K562 treated with DMSO at 1 percent for 48 hours (cell line): ENCODE data around the gene ROGDI. TPM values are rescaled to one million over a fixed set of nuclear protein-coding genes. Genes with fewer than 3 reads are reported as not detected.

Source experiments
- total RNA-seq: library from RNA; unstranded; fragments of 300-600 nt; gene quantifications from 2 replicates; pipeline ENCODE4 v1.2.3, GENCODE V29; 2022; ENCODE audit warnings: low replicate concordance; ENCODE audit errors: extremely low read depth

Gene ROGDI
- not detected in 2 replicates for total RNA-seq

GRCh38 chr16:4801962-4802658 lies at the start of gene ROGDI:
ROGDI (minus strand) TSS chr16:4802633; CDS start chr16:4802571, 62 bp downstream.

GRCh38 chr16:4846901-4847773 lies 44.7 kb upstream of the ROGDI start, which contains the start of the genes GLYR1 and UBN1:
GLYR1 (minus strand) TSS chr16:4847288; CDS start chr16:4847265, 23 bp downstream.
UBN1 (plus strand) TSS chr16:4847481; CDS start chr16:4852918, 5,437 bp downstream.

GRCh38 chr16:4795181-4795827 lies 7.1 kb downstream of the ROGDI start, which contains the start of gene SMIM22:
SMIM22 (plus strand) TSS chr16:4795369; CDS start chr16:4795735, 366 bp downstream.

GRCh38 chr16:4787627-4788482 lies 14.6 kb downstream of the ROGDI start, which contains the start of gene SEPTIN12:
SEPTIN12 (minus strand) TSS chr16:4788345; CDS start chr16:4787645, 700 bp downstream.

GRCh38 chr16:4766875-4767628 lies 35.4 kb downstream of the ROGDI start, which contains the start of gene ZNF500:
ZNF500 (minus strand) TSS chr16:4767162; CDS start chr16:4765978, 1,184 bp downstream.

Other genes starting within 250 kb of the ROGDI start
- gene C16orf96, start 246.3 kb downstream of the ROGDI start, total RNA-seq = not detected in 2 replicates
- gene UBALD1, start 187.7 kb downstream of the ROGDI start, total RNA-seq = not detected in 2 replicates
- gene MGRN1, start 177.8 kb downstream of the ROGDI start, total RNA-seq = not detected in 2 replicates
- gene NUDT16L1, start 109.1 kb downstream of the ROGDI start, total RNA-seq = not detected in 2 replicates
- not detected in 2 replicates for gene ANKS3, start 68.4 kb downstream of the ROGDI start, total RNA-seq
- gene DNAAF8, start 68.1 kb downstream of the ROGDI start, total RNA-seq = not detected in 2 replicates
- not detected in 2 replicates for gene ZNF500, start 35.5 kb downstream of the ROGDI start, total RNA-seq
- gene SEPTIN12, start 14.3 kb downstream of the ROGDI start, total RNA-seq = not detected in 2 replicates
- not detected in 2 replicates for gene SMIM22, start 7.3 kb downstream of the ROGDI start, total RNA-seq
- not detected in 2 replicates for gene GLYR1, start 44.7 kb upstream of the ROGDI start, total RNA-seq
- not detected in 2 replicates for gene UBN1, start 44.8 kb upstream of the ROGDI start, total RNA-seq
- gene PPL, start 134.5 kb upstream of the ROGDI start, total RNA-seq = not detected in 2 replicates
- not detected in 2 replicates for gene SEC14L5, start 155.7 kb upstream of the ROGDI start, total RNA-seq
- gene NAGPA, start 231.3 kb upstream of the ROGDI start, total RNA-seq = not detected in 2 replicates